ENCODE results near the gene CREG1. TPM values are rescaled to one million over a fixed set of nuclear protein-coding genes. Genes with fewer than 3 reads are reported as not detected.

CREG1 gene
- total RNA-seq, 1 experiment from 2014 or later = 91.5 TPM

DNA sequence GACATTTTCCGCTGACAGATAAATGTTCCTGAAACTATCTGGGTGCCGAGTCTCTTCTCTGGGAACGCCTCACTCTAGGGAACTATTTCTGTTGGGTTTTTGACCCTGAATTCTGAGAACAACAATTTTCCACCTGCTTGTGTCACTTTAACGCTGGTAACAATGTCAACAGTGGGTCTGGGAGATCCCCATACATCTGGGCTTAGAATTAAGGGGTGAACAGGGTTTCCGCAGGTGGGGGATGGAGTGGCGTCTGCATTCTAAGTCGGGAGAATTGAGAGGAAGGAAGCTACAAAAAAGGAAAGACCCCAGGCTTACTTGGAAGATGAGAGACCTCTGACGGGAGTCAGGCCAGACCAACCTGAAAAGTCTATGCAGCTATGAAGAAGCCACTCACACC is 44.0 kb downstream of the CREG1 start:
- Mint-ChIP-seq H3K27me3 (ENCODE audit: insufficient read depth, unreplicated experiment) (no peaks in the 10 kb centered on the region), H3K4me1 (ENCODE audit: low read depth, unreplicated experiment) (no peaks in the 10 kb centered on the region), H3K4me3 (ENCODE audit: unreplicated experiment) (no peak overlapping the region), H3K9me3 (ENCODE audit: unreplicated experiment) (no peaks in the 10 kb centered on the region), H3K36me3 (ENCODE audit: insufficient read depth, unreplicated experiment) (no peaks in the 10 kb centered on the region), H3K27ac (ENCODE audit: unreplicated experiment) (no peak overlapping the region)
- ChIA-PET POLR2A (no interaction called here), CTCF (no interaction called here)
- Histone ChIP-seq H3K27me3 (replicated peaks; ENCODE audit: control insufficient read depth, insufficient read depth, low read length) (no peaks in the 10 kb centered on the region), H3K9me3 (no peaks in the 10 kb centered on the region), H3K36me3 (ENCODE audit: control insufficient read depth, insufficient read depth, low read length) (no peaks in the 10 kb centered on the region), H3K4me3 (ENCODE audit: low read depth, low read length) (no peak overlapping the region), H3K4me1 (0 out of 2 replicates have a peak, but pooled peaks cover 7% of the 10 kb centered on the region)
- TF ChIP-seq, protein P1, sequence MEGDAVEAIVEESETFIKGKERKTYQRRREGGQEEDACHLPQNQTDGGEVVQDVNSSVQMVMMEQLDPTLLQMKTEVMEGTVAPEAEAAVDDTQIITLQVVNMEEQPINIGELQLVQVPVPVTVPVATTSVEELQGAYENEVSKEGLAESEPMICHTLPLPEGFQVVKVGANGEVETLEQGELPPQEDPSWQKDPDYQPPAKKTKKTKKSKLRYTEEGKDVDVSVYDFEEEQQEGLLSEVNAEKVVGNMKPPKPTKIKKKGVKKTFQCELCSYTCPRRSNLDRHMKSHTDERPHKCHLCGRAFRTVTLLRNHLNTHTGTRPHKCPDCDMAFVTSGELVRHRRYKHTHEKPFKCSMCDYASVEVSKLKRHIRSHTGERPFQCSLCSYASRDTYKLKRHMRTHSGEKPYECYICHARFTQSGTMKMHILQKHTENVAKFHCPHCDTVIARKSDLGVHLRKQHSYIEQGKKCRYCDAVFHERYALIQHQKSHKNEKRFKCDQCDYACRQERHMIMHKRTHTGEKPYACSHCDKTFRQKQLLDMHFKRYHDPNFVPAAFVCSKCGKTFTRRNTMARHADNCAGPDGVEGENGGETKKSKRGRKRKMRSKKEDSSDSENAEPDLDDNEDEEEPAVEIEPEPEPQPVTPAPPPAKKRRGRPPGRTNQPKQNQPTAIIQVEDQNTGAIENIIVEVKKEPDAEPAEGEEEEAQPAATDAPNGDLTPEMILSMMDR (IDR thresholded peaks at IDR 0.05; ENCODE audit: insufficient read depth in 1 of 2, low read depth in 1 of 2, low read length in 1 of 2, severe bottlenecking in 1 of 2, unreplicated experiment in 1 of 2) = no peak
- no TSS peak for BruUV-seq (replicated peaks)
- intact Hi-C loops (cut with micrococcal nuclease; ENCODE audit: unreplicated experiment) = no loop called here
- no peak for DNase-seq

DNA sequence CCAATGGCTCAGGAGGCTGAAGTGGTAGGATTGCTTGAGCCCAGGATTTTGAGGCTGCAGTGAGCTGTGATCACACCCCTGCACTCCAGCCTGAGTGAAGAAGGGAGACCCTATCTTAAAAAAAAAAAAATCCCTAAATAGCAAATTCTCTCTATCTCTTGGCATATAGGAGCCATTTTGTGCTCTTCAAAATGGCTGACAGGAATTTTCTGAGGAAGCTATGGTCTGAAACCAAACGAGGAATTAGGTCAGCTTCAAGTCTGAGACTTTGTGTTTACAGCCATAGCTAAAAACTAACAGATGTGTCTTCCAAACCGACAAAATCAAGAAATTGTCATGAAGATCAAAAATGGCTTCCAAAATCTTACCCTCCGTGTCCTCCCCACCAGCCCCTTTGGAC is 45.8 kb downstream of the CREG1 start:
- Mint-ChIP-seq H3K27ac (ENCODE audit: unreplicated experiment) (no peak overlapping the region), H3K4me3 (ENCODE audit: unreplicated experiment) (no peak overlapping the region), H3K9me3 (ENCODE audit: unreplicated experiment) (no peaks in the 10 kb centered on the region), H3K36me3 (ENCODE audit: insufficient read depth, unreplicated experiment) (no peaks in the 10 kb centered on the region), H3K4me1 (ENCODE audit: low read depth, unreplicated experiment) (no peaks in the 10 kb centered on the region), H3K27me3 (ENCODE audit: insufficient read depth, unreplicated experiment) (no peaks in the 10 kb centered on the region)
- 0 out of 2 replicates have a peak, but pooled peaks cover 7% of the 10 kb centered on the region for H3K4me1 ChIP-seq
- ChIA-PET CTCF (no interaction called here), POLR2A (interaction anchor here (0.6 kb wide), 1 partner anchor 46 kb away, joined by 9 read pairs; no protein-coding TSS in a partner anchor)
- no peaks in the 10 kb centered on the region for H3K9me3 ChIP-seq
- no peaks in the 10 kb centered on the region for H3K27me3 ChIP-seq (replicated peaks; ENCODE audit: control insufficient read depth, insufficient read depth, low read length)
- H3K4me3 ChIP-seq (ENCODE audit: low read depth, low read length) = no peak overlapping the region
- DNase-seq = no peak
- no TSS peak for BruUV-seq (replicated peaks)
- no peaks in the 10 kb centered on the region for H3K36me3 ChIP-seq (ENCODE audit: control insufficient read depth, insufficient read depth, low read length)
- intact Hi-C loops (cut with micrococcal nuclease; ENCODE audit: unreplicated experiment) = no loop called here
- TF ChIP-seq, protein P1 (IDR thresholded peaks at IDR 0.05; ENCODE audit: insufficient read depth in 1 of 2, low read depth in 1 of 2, low read length in 1 of 2, severe bottlenecking in 1 of 2, unreplicated experiment in 1 of 2) = no peak

- Mint-ChIP-seq H3K27ac (ENCODE audit: unreplicated experiment) (no peak overlapping the region), H3K27me3 (ENCODE audit: insufficient read depth, unreplicated experiment) (peaks cover 3% of the 10 kb centered on the region), H3K9me3 (ENCODE audit: unreplicated experiment) (no peaks in the 10 kb centered on the region), H3K36me3 (ENCODE audit: insufficient read depth, unreplicated experiment) (no peaks in the 10 kb centered on the region), H3K4me3 (ENCODE audit: unreplicated experiment) (no peak overlapping the region), H3K4me1 (ENCODE audit: low read depth, unreplicated experiment) (no peaks in the 10 kb centered on the region)
- Histone ChIP-seq H3K36me3 (ENCODE audit: control insufficient read depth, insufficient read depth, low read length) (no peaks in the 10 kb centered on the region), H3K4me1 (no peaks in the 10 kb centered on the region), H3K27me3 (replicated peaks; ENCODE audit: control insufficient read depth, insufficient read depth, low read length) (no peaks in the 10 kb centered on the region), H3K9me3 (no peaks in the 10 kb centered on the region), H3K4me3 (ENCODE audit: low read depth, low read length) (no peak overlapping the region)
- TF ChIP-seq, protein P1 (IDR thresholded peaks at IDR 0.05; ENCODE audit: insufficient read depth in 1 of 2, low read depth in 1 of 2, low read length in 1 of 2, severe bottlenecking in 1 of 2, unreplicated experiment in 1 of 2) = no peak
- POLR2A ChIA-PET = no interaction called here
- CTCF ChIA-PET = no interaction called here
- intact Hi-C loops (cut with micrococcal nuclease; ENCODE audit: unreplicated experiment) = no loop called here
- no TSS peak for BruUV-seq (replicated peaks)
- no peak for DNase-seq
Measured at GRCh38 chr1:167504467-167504827, 49.1 kb downstream of the CREG1 start.
